Measurements from ENCODE around the gene CATSPERE. TPM values are rescaled to one million over a fixed set of nuclear protein-coding genes. Genes with fewer than 3 reads are reported as not detected.
A peak's percentile ranks its signal among the peaks of the same experiment; 100 is the strongest.
"Not testable (repeated sequence)": the region's sequence is repeated elsewhere in the genome, so short reads cannot be mapped to it uniquely, and the experiment has no call there.

CATSPERE gene
- polyA plus RNA-seq, 10 donors: 0.46 to 1.4 (median 0.80) TPM

DNA sequence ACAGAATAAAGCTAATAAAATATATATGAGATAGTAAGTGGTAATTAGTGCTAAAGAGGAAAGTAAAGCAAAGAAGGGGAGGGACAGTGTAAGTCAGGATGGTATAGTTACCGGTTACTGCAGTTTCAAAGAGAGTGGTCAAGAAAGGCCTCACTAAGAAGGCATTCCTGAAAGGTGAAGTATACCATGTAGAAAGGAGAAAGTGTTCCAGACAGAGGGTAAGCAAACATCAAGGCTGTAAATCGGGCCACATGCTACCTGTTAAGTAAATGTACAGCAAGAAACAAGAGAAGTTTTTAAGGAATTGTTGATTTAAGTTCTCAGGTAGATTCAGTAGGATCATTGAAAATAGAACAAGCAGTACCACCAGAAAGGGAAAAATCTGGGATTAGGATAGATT is 201.5 kb downstream of the CATSPERE start:
- DNase-seq: no peak

DNA sequence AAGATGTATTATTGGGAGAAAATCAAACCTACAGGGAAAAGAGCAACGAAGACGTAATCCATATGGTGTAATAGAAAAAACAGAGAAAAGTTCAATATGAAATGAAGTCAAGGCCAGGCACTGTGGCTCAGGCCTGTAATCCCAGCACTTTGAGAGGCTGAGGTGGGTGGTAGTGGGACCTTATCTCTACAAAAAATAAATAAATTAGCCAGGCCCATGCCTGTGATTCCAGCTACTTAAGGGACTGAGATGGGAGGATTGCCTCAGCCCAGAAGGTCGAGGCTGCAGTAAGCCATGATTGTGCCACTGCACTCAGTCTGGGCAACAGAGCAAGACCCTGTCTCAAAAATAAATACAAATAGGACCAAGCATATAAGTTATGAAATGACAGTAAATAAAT is 203.3 kb downstream of the CATSPERE start:
- DNase-seq: no peak

DNA sequence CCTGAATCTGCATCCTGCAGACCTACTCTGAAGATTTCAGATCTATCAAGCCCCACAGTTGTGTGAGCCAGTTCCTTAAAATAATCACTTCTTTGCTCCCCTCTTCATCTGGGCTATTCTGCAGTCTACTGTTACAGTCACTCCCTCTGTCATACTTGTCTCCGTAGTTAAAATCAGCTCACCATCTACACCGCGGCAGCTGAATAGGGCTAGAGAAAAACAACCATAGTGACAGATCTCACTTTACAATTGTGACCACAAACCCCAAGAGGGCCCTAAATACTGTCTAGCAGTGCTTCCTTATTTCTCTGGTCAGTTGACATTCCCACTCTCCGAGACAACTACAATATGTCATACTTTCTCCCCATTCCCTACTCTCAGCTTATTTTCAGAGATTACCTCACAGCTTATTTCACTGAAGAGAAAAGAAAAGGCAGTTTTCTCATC is 204.7 kb downstream of the CATSPERE start:
- peak; percentile 34 to 59 (median 59) for DNase-seq

DNA sequence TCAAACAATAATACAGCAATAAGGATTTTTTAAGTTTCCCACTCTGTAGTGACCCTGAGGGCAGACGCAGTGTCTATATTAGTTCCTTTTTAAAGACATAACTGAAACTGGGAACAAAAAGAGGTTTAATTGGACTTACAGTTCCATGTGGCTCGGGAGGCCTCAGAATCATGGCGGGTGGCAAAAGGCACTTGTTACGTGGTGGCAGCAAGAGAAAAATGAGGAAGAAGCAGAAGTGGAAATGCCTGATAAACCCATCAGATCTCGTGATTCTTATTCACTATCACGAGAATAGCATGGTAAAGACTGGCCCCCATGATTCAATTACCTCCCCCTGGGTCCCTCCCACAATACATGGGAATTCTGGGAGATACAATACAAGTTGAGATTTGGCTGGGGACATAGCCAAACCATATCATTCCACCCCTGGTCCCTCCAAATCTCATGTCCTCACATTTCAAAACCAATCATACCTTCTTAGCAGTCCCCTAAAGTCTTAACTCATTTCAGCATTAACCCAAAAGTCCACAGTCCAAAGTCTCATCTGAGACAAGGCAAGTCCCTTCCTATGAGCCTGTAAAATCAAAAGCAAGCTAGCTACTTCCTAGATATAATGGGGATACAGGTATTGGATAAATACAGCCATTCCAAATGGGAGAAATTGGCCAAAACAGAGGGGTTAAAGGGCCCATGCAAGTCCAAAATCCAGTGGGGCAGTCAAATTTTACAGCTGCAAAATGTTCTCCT is 205.8 kb downstream of the CATSPERE start:
- not testable (repeated sequence) for DNase-seq

DNA sequence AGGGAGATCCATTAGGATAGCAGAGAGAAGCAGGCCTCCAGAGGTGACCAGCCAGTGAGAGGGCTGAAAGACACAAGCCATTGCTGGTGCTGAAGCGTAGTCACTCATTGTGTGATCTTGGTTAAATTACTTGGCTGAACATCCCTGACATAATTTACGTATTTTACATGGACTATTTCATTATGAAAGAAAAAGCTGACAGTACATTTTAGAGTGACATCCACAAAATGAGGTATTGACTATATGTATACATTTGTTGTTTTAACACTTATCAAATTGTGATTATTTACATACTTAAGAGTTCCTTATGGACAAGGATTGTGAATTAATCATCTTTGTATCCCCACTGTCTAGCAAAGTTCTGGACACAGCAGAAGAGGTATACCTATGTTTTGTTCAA is 206.7 kb downstream of the CATSPERE start:
- DNase-seq: no peak

DNA sequence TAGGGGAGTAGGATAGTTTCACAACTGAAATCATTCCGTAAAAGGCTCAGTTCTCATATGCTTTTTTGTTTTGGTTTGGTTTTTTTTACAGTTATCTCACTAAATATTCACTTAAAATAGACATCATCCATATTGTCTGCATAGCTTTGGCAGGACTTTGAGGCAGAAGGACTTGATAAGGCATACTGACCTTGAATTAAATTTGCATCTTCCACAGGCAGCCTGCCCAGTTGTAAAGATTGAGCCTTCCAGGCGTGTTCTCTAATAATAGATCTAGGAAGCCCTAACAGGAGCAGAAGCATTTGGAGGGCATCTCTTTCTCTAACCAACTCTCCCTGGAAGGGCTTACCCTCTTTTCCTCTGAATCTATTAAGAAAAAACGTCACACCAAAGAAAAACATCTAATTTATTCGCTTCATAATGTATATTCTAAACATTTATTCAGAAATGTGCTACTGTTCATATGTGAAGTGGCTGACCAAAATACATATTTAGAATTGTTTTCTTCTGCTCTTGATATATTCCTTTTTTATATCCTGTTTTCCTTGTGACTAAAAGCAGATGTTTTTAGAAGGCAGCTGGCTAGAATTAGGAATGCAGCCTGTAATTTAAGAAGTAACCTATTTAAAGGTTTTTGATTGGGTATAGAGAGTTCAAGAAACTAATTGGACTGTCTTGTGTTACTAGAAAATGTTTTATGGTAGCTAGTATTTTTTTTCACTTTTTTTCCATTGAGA is 212.0 kb downstream of the CATSPERE start:
- peak; percentile 74 to 90 (median 77) for DNase-seq

DNA sequence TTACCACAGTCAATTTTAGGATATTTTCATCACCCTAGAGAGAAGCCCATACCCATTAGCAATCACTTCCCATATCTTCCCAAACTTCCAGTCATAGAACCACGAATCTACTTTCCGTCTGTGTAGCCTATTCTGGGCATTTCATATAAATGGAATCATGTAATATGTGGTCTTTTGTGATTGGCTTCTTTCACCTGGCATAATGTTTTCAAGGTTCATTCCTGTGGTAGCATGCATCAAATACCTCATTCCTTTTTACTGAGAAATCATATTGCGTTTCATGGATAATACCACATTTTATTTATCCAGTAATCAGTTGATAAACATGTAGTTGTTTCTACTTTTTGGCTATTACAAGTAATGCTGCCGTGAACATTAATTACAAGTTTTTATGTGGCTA is 213.4 kb downstream of the CATSPERE start:
- no peak for DNase-seq

DNA sequence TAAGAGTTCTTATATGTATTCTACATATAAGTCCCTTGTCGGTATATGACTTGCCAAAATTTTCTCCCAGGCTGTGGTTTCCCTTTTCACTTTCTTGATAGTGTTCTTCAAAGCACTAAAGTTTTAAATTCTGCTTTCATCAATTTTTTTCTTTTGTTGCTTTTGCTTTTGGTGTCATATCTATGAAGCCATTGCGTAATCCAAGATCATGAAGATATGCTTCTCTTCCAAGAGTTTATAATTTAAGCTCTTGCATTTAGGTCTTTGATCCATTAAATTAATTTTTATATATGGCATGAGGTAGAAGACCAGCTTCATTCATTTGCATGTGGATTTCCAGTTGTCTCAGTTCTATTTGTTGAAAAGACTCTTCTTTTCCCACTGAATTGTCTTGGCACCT is 214.1 kb downstream of the CATSPERE start:
- no peak for DNase-seq

DNA sequence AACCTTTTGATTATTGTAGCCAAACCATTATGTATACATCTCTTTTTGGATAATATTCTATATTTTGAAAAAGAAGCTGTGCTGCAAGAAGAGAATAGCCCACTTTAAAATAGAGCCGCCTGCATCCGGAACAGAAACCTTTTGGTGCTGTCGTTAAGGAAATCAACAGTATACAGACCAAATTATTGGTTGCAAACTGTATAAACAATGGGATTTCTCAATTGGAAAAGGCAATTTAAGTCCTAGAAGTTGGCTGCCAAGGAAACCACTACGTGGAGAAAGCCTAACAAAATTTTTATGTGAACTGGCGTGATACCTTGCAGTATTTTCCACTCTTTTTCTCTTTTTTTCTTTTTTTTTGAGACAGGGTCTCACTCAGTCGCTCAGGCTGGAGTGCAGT is 217.6 kb downstream of the CATSPERE start:
- DNase-seq: peak in 1 of 3 donors; percentile 34

DNA sequence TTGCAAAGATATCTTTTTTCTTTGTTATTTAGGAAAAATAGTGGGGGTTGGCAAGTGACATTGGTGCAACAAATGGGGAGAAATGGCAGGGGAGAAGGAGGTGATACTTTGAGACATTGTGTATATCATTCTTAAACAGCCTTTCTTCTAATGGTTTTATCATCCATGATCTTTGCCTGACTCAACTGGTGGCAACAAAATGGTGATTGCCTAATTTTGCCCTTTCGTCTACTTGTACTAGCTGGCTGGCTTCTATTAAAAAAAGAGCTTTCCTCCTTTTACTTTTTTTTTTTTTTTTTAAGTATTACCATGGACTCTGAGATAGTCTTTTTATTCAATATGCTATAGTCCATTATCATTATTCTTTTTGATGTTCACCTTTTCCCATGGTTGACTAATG is 219.6 kb downstream of the CATSPERE start:
- no peak for DNase-seq

DNA sequence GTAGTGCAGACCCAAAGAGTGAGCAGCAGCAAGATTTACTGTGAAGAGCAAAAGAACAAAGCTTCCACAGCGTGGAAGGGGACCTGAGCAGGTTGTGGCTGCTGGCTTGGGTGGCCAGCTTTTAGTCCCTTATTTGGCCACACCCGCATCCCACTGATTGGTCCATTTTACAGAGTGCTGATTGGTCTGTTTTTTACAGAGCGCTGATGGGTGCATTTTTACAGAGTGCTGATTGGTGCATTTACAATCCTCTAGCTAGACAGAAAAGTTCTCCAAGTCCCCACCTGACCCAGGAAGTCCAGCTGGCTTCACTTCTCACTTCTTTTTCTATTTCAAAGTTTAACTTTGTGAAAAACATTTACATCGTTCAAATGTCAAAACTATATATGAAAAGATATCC is 221.0 kb downstream of the CATSPERE start:
- DNase-seq: not testable (repeated sequence)

Other genes with a start within 250 kb of the CATSPERE start
- 10 to 100 TPM; 17.6 to 31.0 (median 23.1) TPM for gene ADSS2, start 9.4 kb upstream of the CATSPERE start, polyA plus RNA-seq (ENCODE audit: insufficient read length in 10 of 10)
- gene DESI2, start 191.9 kb downstream of the CATSPERE start, polyA plus RNA-seq (ENCODE audit: insufficient read length in 10 of 10): 10 to 100 TPM; 42.6 to 57.2 (median 50.4) TPM

Measured in muscle of back (tissue), 11 donors.